ENCODE measurements around the gene CXCL13.
A peak's percentile ranks its signal among the peaks of the same experiment; 100 is the strongest.

DNA sequence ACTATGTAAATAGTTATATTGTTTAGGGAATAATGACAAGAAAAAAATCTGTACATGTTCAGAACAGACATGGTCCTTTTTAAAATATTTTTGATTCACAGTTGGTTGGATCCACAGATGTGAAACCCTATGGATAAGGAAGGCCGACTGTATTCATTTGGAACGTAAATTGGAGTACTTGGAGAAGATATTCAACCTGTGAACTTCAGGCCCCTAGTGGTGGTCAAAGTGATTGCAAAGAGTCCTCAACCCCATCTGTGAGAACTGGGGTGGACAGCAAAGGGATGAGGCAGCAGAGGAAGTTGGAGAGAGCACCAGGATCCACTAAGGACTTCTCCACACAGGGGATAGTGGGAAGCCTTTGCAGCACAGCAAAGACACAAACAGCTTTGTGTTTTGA, 6.2 kb upstream of the CXCL13 start:
- TF ChIP-seq, protein P1, sequence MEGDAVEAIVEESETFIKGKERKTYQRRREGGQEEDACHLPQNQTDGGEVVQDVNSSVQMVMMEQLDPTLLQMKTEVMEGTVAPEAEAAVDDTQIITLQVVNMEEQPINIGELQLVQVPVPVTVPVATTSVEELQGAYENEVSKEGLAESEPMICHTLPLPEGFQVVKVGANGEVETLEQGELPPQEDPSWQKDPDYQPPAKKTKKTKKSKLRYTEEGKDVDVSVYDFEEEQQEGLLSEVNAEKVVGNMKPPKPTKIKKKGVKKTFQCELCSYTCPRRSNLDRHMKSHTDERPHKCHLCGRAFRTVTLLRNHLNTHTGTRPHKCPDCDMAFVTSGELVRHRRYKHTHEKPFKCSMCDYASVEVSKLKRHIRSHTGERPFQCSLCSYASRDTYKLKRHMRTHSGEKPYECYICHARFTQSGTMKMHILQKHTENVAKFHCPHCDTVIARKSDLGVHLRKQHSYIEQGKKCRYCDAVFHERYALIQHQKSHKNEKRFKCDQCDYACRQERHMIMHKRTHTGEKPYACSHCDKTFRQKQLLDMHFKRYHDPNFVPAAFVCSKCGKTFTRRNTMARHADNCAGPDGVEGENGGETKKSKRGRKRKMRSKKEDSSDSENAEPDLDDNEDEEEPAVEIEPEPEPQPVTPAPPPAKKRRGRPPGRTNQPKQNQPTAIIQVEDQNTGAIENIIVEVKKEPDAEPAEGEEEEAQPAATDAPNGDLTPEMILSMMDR (IDR thresholded peaks at IDR 0.05): peak; percentile 33 to 59 (median 52)
- TF ChIP-seq POLR2A (IDR thresholded peaks at IDR 0.05) (no peak), POLR2AphosphoS5 (IDR thresholded peaks at IDR 0.05) (no peak), EP300 (IDR thresholded peaks at IDR 0.05; ENCODE audit: low read depth) (no peak)

Measured in transverse colon (tissue), 4 donors.